PC-3 (cell line): ENCODE results near the gene OLFML2A. TPM values are rescaled to one million over a fixed set of nuclear protein-coding genes. Genes with fewer than 3 reads are reported as not detected.
A peak's percentile ranks its signal among the peaks of the same experiment; 100 is the strongest.

ENCODE experiments used
- ATAC-seq: fragments of 200-7000 bp; cut with Tn5 transposase; 2 replicates; pipeline ENCODE4 v1.9.1; 2020; ENCODE audit warnings: mild to moderate bottlenecking, moderate library complexity
- BruUV-seq: library from RNA; stranded (reverse); fragments of 400-500 nt; replicated peaks from 2 replicates; lab custom pipeline; 2021; lab: Mats Ljungman, UMichigan
- CTCF ChIA-PET: fragments of 300-600 bp; sonication (Branson Sonifier 250); formaldehyde crosslinking; loops from one replicate; lab custom pipeline; 2022; ENCODE audit warnings: antibody characterized with exemption; lab: Charles Lee
- POLR2A ChIA-PET: fragments of 300-600 bp; sonication (Branson Sonifier 250); formaldehyde crosslinking; loops from one replicate; lab custom pipeline; 2022; ENCODE audit warnings: antibody characterized with exemption; ENCODE audit not compliant: unreplicated experiment; lab: Charles Lee
- DNase-seq: peaks from one replicate; pipeline ENCODE4 v3.0.0-alpha.2; 2015
- H2AFZ ChIP-seq: fragments of 300-600 bp; sonication (generic); 2 replicates; pipeline ENCODE4 v1.6.0; 2016; ENCODE audit warnings: antibody characterized with exemption, low read length
- H3F3A ChIP-seq: fragments of 300-600 bp; sonication (generic); one replicate; pipeline ENCODE4 v1.6.0; 2017; ENCODE audit warnings: antibody characterized with exemption, low read length, control low read depth, mild to moderate bottlenecking; ENCODE audit not compliant: unreplicated experiment
- H3K27ac ChIP-seq: fragments of 300-600 bp; sonication (generic); 2 replicates; pipeline ENCODE4 v1.5.1; 2016; ENCODE audit warnings: mild to moderate bottlenecking, low read length
- H3K27me3 ChIP-seq: fragments of 300-600 bp; sonication (generic); 2 replicates; pipeline ENCODE4 v1.6.1; 2016; ENCODE audit warnings: low read length, mixed read lengths
- H3K36me3 ChIP-seq: fragments of 300-600 bp; sonication (generic); 2 replicates; pipeline ENCODE4 v1.6.1; 2016; ENCODE audit warnings: low read depth, mixed run types, low read length, mixed read lengths
- H3K4me1 ChIP-seq: fragments of 300-600 bp; sonication (generic); 2 replicates; pipeline ENCODE4 v1.5.1; 2016; ENCODE audit warnings: low read length; ENCODE audit not compliant: insufficient read depth
- H3K4me2 ChIP-seq: fragments of 300-600 bp; sonication (generic); 2 replicates; pipeline ENCODE4 v1.6.0; 2016; ENCODE audit warnings: low read length
- H3K4me3 ChIP-seq: fragments of 300-600 bp; sonication (generic); 2 replicates; pipeline ENCODE4 v1.5.1; 2016; ENCODE audit warnings: mild to moderate bottlenecking, low read length, mixed read lengths
- H3K79me2 ChIP-seq: fragments of 300-600 bp; sonication (generic); 2 replicates; pipeline ENCODE4 v1.6.1; 2017; ENCODE audit warnings: low read length, mixed read lengths
- H3K9ac ChIP-seq: fragments of 300-600 bp; sonication (generic); 2 replicates; pipeline ENCODE4 v1.6.0; 2016; ENCODE audit warnings: mild to moderate bottlenecking, low read length
- H3K9me2 ChIP-seq: fragments of 300-600 bp; sonication (generic); replicated peaks from 2 replicates; pipeline ENCODE4 v1.6.1; 2016; ENCODE audit warnings: mixed run types, low read length, mixed read lengths
- H3K9me3 ChIP-seq: fragments of 300-600 bp; sonication (generic); 2 replicates; pipeline ENCODE4 v1.6.1; 2016; ENCODE audit warnings: low read length, mixed read lengths
- H4K20me1 ChIP-seq: fragments of 300-600 bp; sonication (generic); 2 replicates; pipeline ENCODE4 v1.6.1; 2016; ENCODE audit warnings: low read length, mixed read lengths
- EZH2 ChIP-seq: fragments of 300-600 bp; sonication (generic); IDR thresholded peaks from one replicate; pipeline ENCODE4 v1.6.1; 2017; ENCODE audit warnings: antibody characterized with exemption, mild to moderate bottlenecking, low read length; ENCODE audit not compliant: unreplicated experiment
- EZH2phosphoT487 ChIP-seq: fragments of 300-600 bp; sonication (generic); IDR thresholded peaks from 2 replicates; pipeline ENCODE4 v1.6.1; 2018; ENCODE audit warnings: mild to moderate bottlenecking, antibody characterized with exemption, low read length, borderline replicate concordance
- intact Hi-C: fragments of 100-400 bp; cut with micrococcal nuclease; formaldehyde crosslinking; loops from 2 replicates; pipeline ENCODE4 v1.9.0; 2023
- total RNA-seq: library from RNA; depleted of rRNA; stranded (reverse); fragments of >200 nt; gene quantifications from 2 replicates; pipeline ENCODE4 v1.2.3, GENCODE V29; 2014
- TF ChIP-seq, protein P1 (sequence below): fragments of 300-600 bp; sonication (generic); conservative IDR thresholded peaks from 2 replicates; pipeline ENCODE4 v1.5.1; 2017; ENCODE audit warnings: antibody characterized with exemption, low read depth, mild to moderate bottlenecking, low read length

Gene OLFML2A
- total RNA-seq, 1 experiment from 2014 or later, result 3.4 TPM

DNA sequence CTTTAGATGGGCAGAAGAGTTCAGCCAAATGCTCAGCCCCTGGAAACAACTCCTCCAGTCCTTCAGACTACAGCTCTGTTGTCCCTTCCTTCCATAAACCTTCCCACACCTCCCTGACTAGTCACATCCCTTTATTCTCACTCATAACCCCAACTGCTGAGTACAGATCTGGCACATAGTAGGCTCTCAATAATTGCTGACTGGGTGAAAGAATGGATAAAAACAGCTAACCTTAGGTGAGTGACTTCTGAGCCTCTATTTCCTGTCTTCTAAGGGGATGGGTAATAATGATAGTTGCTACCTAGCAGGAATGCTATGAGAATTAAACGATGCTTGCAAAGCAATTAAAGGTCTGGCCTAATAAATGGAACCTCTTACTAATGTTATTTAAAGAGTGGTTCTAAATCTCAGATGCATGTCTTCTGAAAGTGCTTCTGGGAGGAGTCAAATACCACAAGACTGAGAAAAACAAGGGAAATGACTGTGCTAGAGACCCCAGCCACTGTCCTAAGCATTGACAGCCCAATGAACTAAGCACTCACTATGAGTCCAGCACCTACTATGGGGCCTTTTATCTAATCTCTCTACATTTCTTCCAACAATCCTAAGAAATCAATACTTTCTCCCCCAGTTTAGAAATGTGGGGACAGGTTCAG is 3.3 kb upstream of the OLFML2A start:
- Histone ChIP-seq H3K36me3 (no peaks in the 10 kb centered on the region), H3F3A (peaks cover under 1% of the 10 kb centered on the region), H2AFZ (no peak overlapping the region), H3K27ac (no peak overlapping the region), H3K4me1 (peaks cover 9% of the 10 kb centered on the region), H3K79me2 (peaks cover 19% of the 10 kb centered on the region), H3K4me3 (no peak overlapping the region), H3K9ac (no peak overlapping the region), H4K20me1 (no peaks in the 10 kb centered on the region), H3K9me2 (no peaks in the 10 kb centered on the region), H3K4me2 (no peak overlapping the region), H3K27me3 (no peaks in the 10 kb centered on the region), H3K9me3 (no peaks in the 10 kb centered on the region)
- ChIA-PET CTCF (interaction anchor here (2.1 to 3.6 kb wide), 2 partner anchors 79 to 80 kb away, joined by 23 to 58 read pairs; partner anchors contain the start of gene WDR38), POLR2A (no interaction called here)
- intact Hi-C loops, result loop anchor here (1.0 to 5.0 kb wide), 3 partner anchors 37 to 599 kb away; partner anchors contain the start of gene WDR38
- DNase-seq (no peak), ATAC-seq (no peak)
- TF ChIP-seq EZH2phosphoT487, result no peak
- TF ChIP-seq, protein P1, sequence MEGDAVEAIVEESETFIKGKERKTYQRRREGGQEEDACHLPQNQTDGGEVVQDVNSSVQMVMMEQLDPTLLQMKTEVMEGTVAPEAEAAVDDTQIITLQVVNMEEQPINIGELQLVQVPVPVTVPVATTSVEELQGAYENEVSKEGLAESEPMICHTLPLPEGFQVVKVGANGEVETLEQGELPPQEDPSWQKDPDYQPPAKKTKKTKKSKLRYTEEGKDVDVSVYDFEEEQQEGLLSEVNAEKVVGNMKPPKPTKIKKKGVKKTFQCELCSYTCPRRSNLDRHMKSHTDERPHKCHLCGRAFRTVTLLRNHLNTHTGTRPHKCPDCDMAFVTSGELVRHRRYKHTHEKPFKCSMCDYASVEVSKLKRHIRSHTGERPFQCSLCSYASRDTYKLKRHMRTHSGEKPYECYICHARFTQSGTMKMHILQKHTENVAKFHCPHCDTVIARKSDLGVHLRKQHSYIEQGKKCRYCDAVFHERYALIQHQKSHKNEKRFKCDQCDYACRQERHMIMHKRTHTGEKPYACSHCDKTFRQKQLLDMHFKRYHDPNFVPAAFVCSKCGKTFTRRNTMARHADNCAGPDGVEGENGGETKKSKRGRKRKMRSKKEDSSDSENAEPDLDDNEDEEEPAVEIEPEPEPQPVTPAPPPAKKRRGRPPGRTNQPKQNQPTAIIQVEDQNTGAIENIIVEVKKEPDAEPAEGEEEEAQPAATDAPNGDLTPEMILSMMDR, result no peak
- BruUV-seq, result no TSS peak

DNA sequence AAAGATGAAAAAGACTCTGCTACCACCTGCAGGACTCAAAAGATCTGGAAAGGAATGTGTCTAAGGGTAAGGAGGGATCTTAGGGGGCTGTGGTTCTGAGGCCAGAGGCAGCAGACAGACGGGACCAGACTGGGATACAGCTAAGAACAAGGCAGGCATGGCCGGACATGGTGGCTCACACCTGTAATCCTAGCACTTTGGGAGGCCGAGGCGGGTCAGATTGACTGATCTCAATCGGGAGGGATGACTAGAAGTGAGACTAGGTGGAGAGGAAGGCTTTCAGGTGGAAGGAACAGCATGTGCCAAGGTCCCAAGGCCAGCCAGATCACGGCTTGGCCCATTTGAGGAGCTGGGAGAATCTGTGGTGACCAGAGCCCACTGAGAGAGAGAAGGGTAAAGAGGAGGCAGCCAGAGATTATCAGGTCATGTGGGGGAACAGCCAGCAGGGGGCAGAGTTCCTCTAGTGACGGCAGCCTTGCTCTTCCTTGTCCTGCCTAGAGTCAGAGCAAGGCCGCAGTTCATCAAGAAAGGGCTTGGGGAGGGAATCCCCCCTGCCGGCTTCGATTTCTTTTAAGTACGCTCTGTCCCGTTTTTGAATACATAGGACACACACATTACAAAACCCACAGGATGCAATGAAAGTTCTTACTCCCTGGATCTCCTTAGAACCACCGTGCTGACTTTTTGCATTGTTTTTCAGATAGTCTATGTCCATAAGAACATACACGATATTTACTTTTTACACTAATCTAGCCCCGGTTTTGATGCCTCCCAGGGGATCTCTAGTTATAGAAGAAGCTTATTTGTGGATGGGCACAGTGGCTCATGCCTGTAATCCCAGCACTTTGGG is 2.6 kb upstream of the OLFML2A start:
- Histone ChIP-seq H3K79me2 (peaks cover 11% of the 10 kb centered on the region), H3K27ac (no peak overlapping the region), H3K9me2 (no peaks in the 10 kb centered on the region), H3K4me2 (no peak overlapping the region), H2AFZ (no peak overlapping the region), H3F3A (peaks cover 7% of the 10 kb centered on the region), H3K9me3 (no peaks in the 10 kb centered on the region), H3K36me3 (no peaks in the 10 kb centered on the region), H3K27me3 (no peaks in the 10 kb centered on the region), H4K20me1 (no peaks in the 10 kb centered on the region), H3K9ac (no peak overlapping the region), H3K4me1 (peaks cover 15% of the 10 kb centered on the region), H3K4me3 (no peak overlapping the region)
- peak; percentile 11; the same call in 1 of the 2 replicates for ATAC-seq
- intact Hi-C loops, result loop anchor here (1.0 to 5.0 kb wide), 3 partner anchors 36 to 598 kb away; partner anchors contain the start of gene WDR38
- ChIA-PET CTCF (interaction anchor here (0.5 to 2.1 kb wide), 2 partner anchors 79 to 88 kb away, joined by 4 to 23 read pairs; partner anchors contain the start of gene WDR38), POLR2A (no interaction called here)
- BruUV-seq, result no TSS peak
- TF ChIP-seq, protein P1, result peak; percentile 71
- TF ChIP-seq EZH2, result no peak
- peak; percentile 79 for DNase-seq
